ENCODE results near the gene BDKRB2. TPM values are rescaled to one million over a fixed set of nuclear protein-coding genes. Genes with fewer than 3 reads are reported as not detected.

The BDKRB2 gene
- total and polyA plus RNA-seq, 2 donors (not counting 1 experiment from before 2014, with no cell fraction given) = not detected

DNA sequence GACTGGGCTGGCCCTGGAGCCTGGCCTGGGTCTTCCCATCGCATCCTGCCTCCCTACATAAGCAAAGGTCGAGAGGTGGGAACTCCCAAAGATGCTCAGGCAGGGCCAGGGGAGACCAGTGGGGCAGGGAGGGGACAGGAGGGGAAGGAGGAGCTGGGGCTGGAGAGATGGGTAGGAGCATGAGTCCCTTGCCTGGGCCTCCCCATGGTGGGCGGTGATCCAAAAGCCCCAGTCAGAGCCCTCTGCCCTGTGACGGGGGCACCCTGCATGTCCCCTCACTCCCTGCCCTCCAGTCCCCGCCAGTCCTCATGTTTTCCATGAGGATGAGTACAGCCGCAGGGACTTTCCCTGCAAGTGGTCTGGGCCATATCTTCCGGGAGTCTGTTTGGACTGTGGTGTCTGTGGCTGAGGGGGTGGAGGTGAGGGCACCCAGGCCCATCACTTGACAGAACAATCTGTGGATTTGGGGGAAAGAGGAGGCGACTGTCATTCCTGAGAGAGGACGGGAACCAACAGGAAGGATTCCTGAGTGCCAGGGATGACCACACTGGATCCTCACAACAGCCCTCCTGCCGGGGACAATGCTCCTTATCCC is 9.3 kb downstream of the BDKRB2 start:
- Histone ChIP-seq H3K36me3 (replicated peaks in 1 of 2; ENCODE audit: control extremely low read depth in 1 of 2, control insufficient read depth in 1 of 2, extremely low read depth in 1 of 2, insufficient read depth in 2 of 2, low read length in 1 of 2) (no peaks in the 10 kb centered on the region), H4K20me1 (ENCODE audit: control insufficient read depth, insufficient read depth, low read length, poor library complexity, severe bottlenecking) (no peaks in the 10 kb centered on the region), H3K9me3 (ENCODE audit: control extremely low read depth in 1 of 3, control insufficient read depth in 2 of 3, insufficient read depth in 1 of 3, low read length in 2 of 3) (peaks cover 0 to 15% (median 4%) of the 10 kb centered on the region in 3 donors), H3K79me2 (ENCODE audit: control insufficient read depth, insufficient read depth, low read length) (no peaks in the 10 kb centered on the region), H2AFZ (ENCODE audit: insufficient read depth, low read depth, low read length, poor library complexity, severe bottlenecking) (no peak overlapping the region), H3K4me2 (replicated peaks; ENCODE audit: low read depth, low read length, poor library complexity, severe bottlenecking) (no peak overlapping the region), H3K4me1 (ENCODE audit: control insufficient read depth in 2 of 2, insufficient read depth in 2 of 2, low read length in 2 of 2) (no peaks in the 10 kb centered on the region), H3K27ac (ENCODE audit: low read length in 2 of 2) (no peak overlapping the region), H3K9ac (ENCODE audit: low read length) (no peak overlapping the region), H3K4me3 (ENCODE audit: control extremely low read depth in 1 of 5, extremely low read depth in 1 of 5, insufficient read depth in 1 of 5, low read depth in 2 of 5, low read length in 4 of 5) (no peak overlapping the region), H3K27me3 (replicated peaks in 1 of 4; ENCODE audit: control extremely low read depth in 1 of 4, control insufficient read depth in 3 of 4, insufficient read depth in 4 of 4, low read length in 3 of 4) (peaks cover 0 to 8% (median 0%) of the 10 kb centered on the region in 4 experiments)
- TF ChIP-seq EZH2 (IDR thresholded peaks at IDR 0.05; ENCODE audit: borderline replicate concordance, insufficient read depth, low read depth, low read length, poor library complexity, severe bottlenecking) = no peak
- no peak for TF ChIP-seq CTCF (IDR thresholded peaks at IDR 0.05)
- no peak overlapping the region for H3K27ac Mint-ChIP-seq
- H3K27me3 Mint-ChIP-seq = peaks cover 12% of the 10 kb centered on the region
- POLR2A ChIA-PET = no interaction called here
- no peak for ATAC-seq (ENCODE audit: low read depth)
- intact Hi-C loops (cut with micrococcal nuclease) = no loop called here
- WGBS (ENCODE audit: insufficient coverage) = 85% methylated on average over 8 of the region's 10 CpGs
- CTCF ChIA-PET = no interaction called here
- no peak overlapping the region for H3K4me3 Mint-ChIP-seq
- no peaks in the 10 kb centered on the region for H3K4me1 Mint-ChIP-seq
- H3K9me3 Mint-ChIP-seq (ENCODE audit: insufficient read depth) = no peaks in the 10 kb centered on the region
- no peak for DNase-seq

- H3K36me3 ChIP-seq (replicated peaks in 1 of 2; ENCODE audit: control extremely low read depth in 1 of 2, control insufficient read depth in 1 of 2, extremely low read depth in 1 of 2, insufficient read depth in 2 of 2, low read length in 1 of 2) = no peaks in the 10 kb centered on the region
- CTCF ChIA-PET = no interaction called here
- intact Hi-C loops (cut with micrococcal nuclease) = no loop called here
- no peaks in the 10 kb centered on the region for H3K4me1 Mint-ChIP-seq
- H3K9ac ChIP-seq (ENCODE audit: low read length) = no peak overlapping the region
- no peaks in the 10 kb centered on the region for H4K20me1 ChIP-seq (ENCODE audit: control insufficient read depth, insufficient read depth, low read length, poor library complexity, severe bottlenecking)
- no peak overlapping the region for H3K4me3 ChIP-seq (ENCODE audit: control extremely low read depth in 1 of 5, extremely low read depth in 1 of 5, insufficient read depth in 1 of 5, low read depth in 2 of 5, low read length in 4 of 5)
- H2AFZ ChIP-seq (ENCODE audit: insufficient read depth, low read depth, low read length, poor library complexity, severe bottlenecking) = no peak overlapping the region
- no peak overlapping the region for H3K4me3 Mint-ChIP-seq
- no peak overlapping the region for H3K27ac ChIP-seq (ENCODE audit: low read length in 2 of 2)
- ATAC-seq (ENCODE audit: low read depth) (no peak), DNase-seq (no peak)
- 100% methylated on average over 1 of the region's 4 CpGs for WGBS (ENCODE audit: insufficient coverage)
- no peaks in the 10 kb centered on the region for H3K79me2 ChIP-seq (ENCODE audit: control insufficient read depth, insufficient read depth, low read length)
- no peaks in the 10 kb centered on the region for H3K4me1 ChIP-seq (ENCODE audit: control insufficient read depth in 2 of 2, insufficient read depth in 2 of 2, low read length in 2 of 2)
- H3K27me3 ChIP-seq (replicated peaks in 1 of 4; ENCODE audit: control extremely low read depth in 1 of 4, control insufficient read depth in 3 of 4, insufficient read depth in 4 of 4, low read length in 3 of 4) = peaks cover 0 to 8% (median 0%) of the 10 kb centered on the region in 4 experiments
- TF ChIP-seq EZH2 (IDR thresholded peaks at IDR 0.05; ENCODE audit: borderline replicate concordance, insufficient read depth, low read depth, low read length, poor library complexity, severe bottlenecking) (no peak), CTCF (IDR thresholded peaks at IDR 0.05) (no peak)
- peaks cover 0 to 15% (median 4%) of the 10 kb centered on the region in 3 donors for H3K9me3 ChIP-seq (ENCODE audit: control extremely low read depth in 1 of 3, control insufficient read depth in 2 of 3, insufficient read depth in 1 of 3, low read length in 2 of 3)
- POLR2A ChIA-PET = no interaction called here
- H3K9me3 Mint-ChIP-seq (ENCODE audit: insufficient read depth) = no peaks in the 10 kb centered on the region
- no peak overlapping the region for H3K4me2 ChIP-seq (replicated peaks; ENCODE audit: low read depth, low read length, poor library complexity, severe bottlenecking)
- H3K27me3 Mint-ChIP-seq = peaks cover 14% of the 10 kb centered on the region
- no peak overlapping the region for H3K27ac Mint-ChIP-seq
Measured at GRCh38 chr14:96214793-96215192, 10.2 kb downstream of the BDKRB2 start.

All from B cell (primary cell).